Liver (tissue), 9 donors: Measurements from ENCODE around the gene OBI1. TPM values are rescaled to one million over a fixed set of nuclear protein-coding genes. Genes with fewer than 3 reads are reported as not detected.
A peak's percentile ranks its signal among the peaks of the same experiment; 100 is the strongest.

ENCODE experiments used
- DNase-seq: peaks from one replicate; pipeline ENCODE4 v3.0.0-alpha.2; 2017; ENCODE audit warnings: low spot score
- H3K27ac ChIP-seq, 2 donors: one replicate each; pipeline ENCODE4 v1.7.0; 2013; ENCODE audit warnings: inconsistent platforms in 2 of 2, low read length in 2 of 2, control low read depth in 1 of 2, low read depth in 1 of 2, mild to moderate bottlenecking in 1 of 2
- H3K27me3 ChIP-seq, 4 donors: one replicate each; pipeline versions ENCODE4 v1.6.1 to v1.7.0; 2013; ENCODE audit warnings: low read length in 3 of 4, inconsistent platforms in 1 of 4, mild to moderate bottlenecking in 1 of 4, moderate library complexity in 1 of 4; ENCODE audit not compliant: control insufficient read depth in 4 of 4, insufficient read depth in 4 of 4
- H3K36me3 ChIP-seq, 4 donors: one replicate each; pipeline versions ENCODE4 v1.6.1 to v1.7.0; 2013; ENCODE audit warnings: low read length in 3 of 4, mild to moderate bottlenecking in 3 of 4, low read depth in 1 of 4, moderate library complexity in 1 of 4; ENCODE audit not compliant: control insufficient read depth in 4 of 4, insufficient read depth in 3 of 4
- H3K4me1 ChIP-seq, 4 donors: one replicate each; pipeline versions ENCODE4 v1.6.1 to v1.7.0; 2013; ENCODE audit warnings: low read length in 3 of 4, mild to moderate bottlenecking in 3 of 4, moderate library complexity in 1 of 4; ENCODE audit not compliant: control insufficient read depth in 4 of 4, insufficient read depth in 4 of 4
- H3K4me3 ChIP-seq, 3 donors: one replicate each; pipeline versions ENCODE4 v1.6.1 to v1.7.0; 2013; ENCODE audit warnings: low read length in 3 of 3, control low read depth in 1 of 3, low read depth in 1 of 3, mild to moderate bottlenecking in 1 of 3
- H3K9ac ChIP-seq, 2 donors: one replicate each; pipeline ENCODE4 v1.7.0; 2013; ENCODE audit warnings: low read length in 2 of 2, mild to moderate bottlenecking in 2 of 2, moderate library complexity in 2 of 2, control low read depth in 1 of 2, low read depth in 1 of 2
- H3K9me3 ChIP-seq, 4 donors: one replicate each; pipeline versions ENCODE4 v1.6.1 to v1.7.0; 2013; ENCODE audit warnings: low read length in 3 of 4; ENCODE audit not compliant: control insufficient read depth in 4 of 4
- ATF3 ChIP-seq: IDR thresholded peaks from 2 replicates; pipeline ENCODE4 v1.6.1; 2016; ENCODE audit warnings: antibody characterized with exemption
- CTCF ChIP-seq: fragments of 150-350 bp; IDR thresholded peaks from 2 replicates; pipeline ENCODE4 v1.5.1; 2017; ENCODE audit warnings: improper control_type of control experiment, low read depth, low read length; ENCODE audit not compliant: missing input control
- EGR1 ChIP-seq, 2 donors: IDR thresholded peaks; 2 replicates each; pipeline ENCODE4 v1.6.1; 2016 to 2018; ENCODE audit warnings: antibody characterized with exemption in 2 of 2, low read depth in 2 of 2
- FOXA1 ChIP-seq: IDR thresholded peaks from 2 replicates; pipeline ENCODE4 v1.6.1; 2016; ENCODE audit warnings: antibody characterized with exemption
- GABPA ChIP-seq, 2 donors: IDR thresholded peaks in 1 of 2; conservative IDR thresholded peaks in 1 of 2; 2 replicates each; pipeline ENCODE4 v1.6.1; 2016; ENCODE audit warnings: antibody characterized with exemption in 2 of 2, mild to moderate bottlenecking in 1 of 2, moderate library complexity in 1 of 2
- HNF4A ChIP-seq, 2 donors: conservative IDR thresholded peaks; 2 replicates each; pipeline ENCODE4 v1.6.1; 2016; ENCODE audit warnings: antibody characterized with exemption in 2 of 2, mild to moderate bottlenecking in 2 of 2
- HNF4G ChIP-seq: IDR thresholded peaks from 2 replicates; pipeline ENCODE4 v1.6.1; 2016; ENCODE audit warnings: antibody characterized with exemption
- MAX ChIP-seq: IDR thresholded peaks from 2 replicates; pipeline ENCODE4 v1.6.1; 2016; ENCODE audit warnings: antibody characterized with exemption
- NR2F2 ChIP-seq: IDR thresholded peaks from 2 replicates; pipeline ENCODE4 v1.6.1; 2016; ENCODE audit warnings: antibody characterized with exemption
- RAD21 ChIP-seq, 2 donors: IDR thresholded peaks; 2 replicates each; pipeline ENCODE4 v1.6.1; 2016; ENCODE audit warnings: antibody characterized with exemption in 2 of 2, mild to moderate bottlenecking in 2 of 2
- RXRA ChIP-seq, 2 donors: IDR thresholded peaks; 2 replicates each; pipeline ENCODE4 v1.6.1; 2017 to 2018; ENCODE audit warnings: antibody characterized with exemption in 2 of 2, mild to moderate bottlenecking in 1 of 2
- SP1 ChIP-seq: IDR thresholded peaks from 2 replicates; pipeline ENCODE4 v1.6.1; 2018; ENCODE audit warnings: antibody characterized with exemption, mild to moderate bottlenecking
- YY1 ChIP-seq: IDR thresholded peaks from 2 replicates; pipeline ENCODE4 v1.6.1; 2016; ENCODE audit warnings: antibody characterized with exemption, mild to moderate bottlenecking
- ZBTB33 ChIP-seq: IDR thresholded peaks from 2 replicates; pipeline ENCODE4 v1.6.1; 2016; ENCODE audit warnings: antibody characterized with exemption
- WGBS: extraction: QIAGEN DNeasy Blood & Tissue Kit; methylation state at CpG from one replicate; pipeline ENCODE4 v1.1.7; 2013; 5-methylcytosine and 5-hydroxymethylcytosine counted together
- polyA plus RNA-seq, 2 donors: library from polyadenylated mRNA; stranded (reverse) in 1 of 2; unstranded in 1 of 2; fragments of 200-250 nt in 1 of 2; fragments of >200 nt in 1 of 2; fragmentation: Nextera tagmentation in 1 of 2; extraction: Ambion mirVana in 1 of 2; gene quantifications; one replicate each; pipeline versions ENCODE4 v1.2.1 to v1.2.3, GENCODE V29; 2013 to 2015
- total RNA-seq, 2 donors: library from RNA; depleted of rRNA; stranded (reverse); fragments of >200 nt; gene quantifications; one replicate each; pipeline ENCODE4 v1.2.3, GENCODE V29; 2014
- donor health status: healthy.
- donor health status: healthy.
- donor health status: healthy.
- donor health status: healthy.
- donor health status: healthy.

Gene OBI1
- total and polyA plus RNA-seq, 4 donors = 1.7 to 8.9 (median 3.0) TPM

- Histone ChIP-seq H3K36me3 (peaks cover 0 to 6% (median 0%) of the 10 kb centered on the region in 4 donors), H3K4me3 (peak overlapping the region; percentile 9 to 76 (median 58)), H3K9me3 (no peaks in the 10 kb centered on the region), H3K9ac (no peak overlapping the region), H3K27me3 (peaks cover 0 to 17% (median 7%) of the 10 kb centered on the region in 4 donors), H3K27ac (no peak overlapping the region), H3K4me1 (peaks cover 11 to 22% (median 20%) of the 10 kb centered on the region in 4 donors)
- DNase-seq = no peak
- WGBS = 12% methylated on average over 33 of the region's 33 CpGs
- no peak for TF ChIP-seq RXRA (IDR thresholded peaks at IDR 0.05)
- TF ChIP-seq FOXA1 = no peak
- no peak for TF ChIP-seq HNF4A (conservative IDR thresholded peaks at IDR 0.05)
- TF ChIP-seq NR2F2 = no peak
- TF ChIP-seq MAX = no peak
Measured at GRCh38 chr13:78609464-78610205, 49.3 kb downstream of the OBI1 start.

- H3K4me3 ChIP-seq = peak overlapping the region; percentile 9 to 76 (median 58)
- TF ChIP-seq CTCF = no peak
- no peak for TF ChIP-seq EGR1 (IDR thresholded peaks at IDR 0.05; ENCODE audit: low read depth in 2 of 2)
- TF ChIP-seq ATF3 = no peak
- TF ChIP-seq RXRA (IDR thresholded peaks at IDR 0.05) = no peak
- TF ChIP-seq SP1 = no peak
- no peak for TF ChIP-seq GABPA (IDR thresholded peaks at IDR 0.05 in 1 of 2, conservative IDR thresholded peaks at IDR 0.05 in 1 of 2)
- no peak for TF ChIP-seq ZBTB33
- no peak for TF ChIP-seq HNF4A (conservative IDR thresholded peaks at IDR 0.05)
- no peak for TF ChIP-seq NR2F2
- no peak for TF ChIP-seq HNF4G
- TF ChIP-seq RAD21 (IDR thresholded peaks at IDR 0.05) = no peak
- no peak for TF ChIP-seq YY1
- H3K36me3 ChIP-seq = no peaks in the 10 kb centered on the region
- H3K27ac ChIP-seq = no peak overlapping the region
- 3% methylated on average over 54 of the region's 54 CpGs for WGBS
- no peaks in the 10 kb centered on the region for H3K9me3 ChIP-seq
- peaks cover 2 to 17% (median 7%) of the 10 kb centered on the region in 4 donors for H3K27me3 ChIP-seq
- H3K9ac ChIP-seq = no peak overlapping the region
- H3K4me1 ChIP-seq = peaks cover 11 to 26% (median 20%) of the 10 kb centered on the region in 4 donors
- no peak for DNase-seq
Measured at GRCh38 chr13:78608688-78609463, 50.1 kb downstream of the OBI1 start.
